ENCODE data around the gene CCR9.

GRCh38 chr3:45861043-45861719 lies 25.2 kb upstream of the CCR9 start:
- no peak for TF ChIP-seq CTCF (IDR thresholded peaks at IDR 0.05; ENCODE audit: insufficient read depth, low read depth, low read length)
- no peak for TF ChIP-seq EZH2 (IDR thresholded peaks at IDR 0.05; ENCODE audit: insufficient read depth, low read length)

Measured in astrocyte (in vitro differentiated cells and primary cell).